ENCODE data around the gene PIGB. TPM values are rescaled to one million over a fixed set of nuclear protein-coding genes. Genes with fewer than 3 reads are reported as not detected.
"Not testable (repeated sequence)": the region's sequence is repeated elsewhere in the genome, so short reads cannot be mapped to it uniquely, and the experiment has no call there.

The PIGB gene
- total and polyA plus RNA-seq, 8 donors, result 0.58 to 21.2 (median 7.7) TPM

- Histone ChIP-seq H3K9me3 (no peaks in the 10 kb centered on the region), H3K4me1 (peaks cover 51 to 93% (median 69%) of the 10 kb centered on the region in 4 donors), H3K4me3 (no peak overlapping the region), H3K27ac (peak overlapping the region in 4 of 5 donors; percentile 74 to 95 (median 79)), H3K27me3 (no peaks in the 10 kb centered on the region), H3K36me3 (no peaks in the 10 kb centered on the region)
- no peak for DNase-seq
- no peak for TF ChIP-seq POLR2A (IDR thresholded peaks at IDR 0.05)
- no peak for TF ChIP-seq EP300 (IDR thresholded peaks at IDR 0.05)
- no peak for TF ChIP-seq CTCF (IDR thresholded peaks at IDR 0.05)
- TF ChIP-seq POLR2AphosphoS5 (IDR thresholded peaks at IDR 0.05), result no peak
- intact Hi-C loops (cut with DNase I; ENCODE audit: low total_unique reads), result no loop called here
These were observed 37.3 kb upstream of the PIGB start for GRCh38 chr15:55281517-55282228.

- Histone ChIP-seq H3K9me3 (no peaks in the 10 kb centered on the region), H3K36me3 (no peaks in the 10 kb centered on the region), H3K4me1 (peaks cover 49 to 92% (median 69%) of the 10 kb centered on the region in 4 donors), H3K27ac (peak overlapping the region; percentile 74 to 95 (median 81)), H3K27me3 (no peaks in the 10 kb centered on the region), H3K4me3 (peak overlapping the region in 2 of 4 donors; percentile 3 to 7)
- no peak for TF ChIP-seq POLR2A (IDR thresholded peaks at IDR 0.05)
- peak in 1 of 3 donors; percentile 32 for TF ChIP-seq POLR2AphosphoS5 (IDR thresholded peaks at IDR 0.05)
- no peak for TF ChIP-seq CTCF (IDR thresholded peaks at IDR 0.05)
- no peak for TF ChIP-seq EP300 (IDR thresholded peaks at IDR 0.05)
- intact Hi-C loops (cut with DNase I; ENCODE audit: low total_unique reads), result no loop called here
- peak in 1 of 2 donors; percentile 27 for DNase-seq
- 33 to 66% (median 54%) methylated on average over 5 of the region's 5 CpGs for WGBS, 5 donors
These were observed 36.7 kb upstream of the PIGB start for GRCh38 chr15:55282284-55282833.

- TF ChIP-seq POLR2AphosphoS5 (IDR thresholded peaks at IDR 0.05) (peak in 1 of 3 donors; percentile 60), CTCF (IDR thresholded peaks at IDR 0.05) (no peak)
- peak overlapping the region in 3 of 4 donors; percentile 0 to 7 (median 3) for H3K4me3 ChIP-seq
- H3K27me3 ChIP-seq, result no peaks in the 10 kb centered on the region
- peak overlapping the region; percentile 74 to 95 (median 81) for H3K27ac ChIP-seq
- DNase-seq, result peak; percentile 58 to 69
- no peaks in the 10 kb centered on the region for H3K9me3 ChIP-seq
- WGBS, 5 donors, result 20 to 48% (median 44%) methylated on average over 6 of the region's 6 CpGs
- H3K4me1 ChIP-seq, result peaks cover 48 to 94% (median 70%) of the 10 kb centered on the region in 4 donors
- intact Hi-C loops (cut with DNase I; ENCODE audit: low total_unique reads), result no loop called here
- H3K36me3 ChIP-seq, result no peaks in the 10 kb centered on the region
These were observed 35.5 kb upstream of the PIGB start for GRCh38 chr15:55283379-55284147.

- Histone ChIP-seq H3K9me3 (no peaks in the 10 kb centered on the region), H3K27me3 (no peaks in the 10 kb centered on the region), H3K36me3 (no peaks in the 10 kb centered on the region), H3K4me1 (peaks cover 40 to 86% (median 68%) of the 10 kb centered on the region in 4 donors), H3K4me3 (no peak overlapping the region), H3K27ac (peak overlapping the region; percentile 64 to 95 (median 77))
- TF ChIP-seq POLR2AphosphoS5 (IDR thresholded peaks at IDR 0.05), result no peak
- TF ChIP-seq CTCF (IDR thresholded peaks at IDR 0.05), result no peak
- no peak for TF ChIP-seq POLR2A (IDR thresholded peaks at IDR 0.05)
- no peak for TF ChIP-seq EP300 (IDR thresholded peaks at IDR 0.05)
- DNase-seq, result no peak
- intact Hi-C loops (cut with DNase I; ENCODE audit: low total_unique reads), result no loop called here
- 22 to 76% (median 45%) methylated on average over 1 of the region's 1 CpG for WGBS, 5 donors
These were observed 34.6 kb upstream of the PIGB start for GRCh38 chr15:55284426-55284825.

- Histone ChIP-seq H3K4me1 (peaks cover 30 to 80% (median 60%) of the 10 kb centered on the region in 4 donors), H3K27ac (peak overlapping the region; percentile 14 to 98 (median 97))
- intact Hi-C loops (cut with DNase I; ENCODE audit: low total_unique reads); H3K27me3 ChIP-seq; H3K36me3 ChIP-seq; H3K4me3 ChIP-seq; DNase-seq; H3K9me3 ChIP-seq: not testable (repeated sequence)
- WGBS, 5 donors, result 87 to 93% (median 90%) methylated on average over 9 to 10 of the region's 10 CpGs
These were observed 32.4 kb upstream of the PIGB start for GRCh38 chr15:55286442-55287189.

Data from stomach (tissue), 9 donors.